Measurements from ENCODE around the gene TSPAN4. TPM values are rescaled to one million over a fixed set of nuclear protein-coding genes. Genes with fewer than 3 reads are reported as not detected.

TSPAN4 gene
- total and polyA plus RNA-seq, 3 donors from 2014 or later: 47.2 to 87.0 (median 49.1) TPM

DNA sequence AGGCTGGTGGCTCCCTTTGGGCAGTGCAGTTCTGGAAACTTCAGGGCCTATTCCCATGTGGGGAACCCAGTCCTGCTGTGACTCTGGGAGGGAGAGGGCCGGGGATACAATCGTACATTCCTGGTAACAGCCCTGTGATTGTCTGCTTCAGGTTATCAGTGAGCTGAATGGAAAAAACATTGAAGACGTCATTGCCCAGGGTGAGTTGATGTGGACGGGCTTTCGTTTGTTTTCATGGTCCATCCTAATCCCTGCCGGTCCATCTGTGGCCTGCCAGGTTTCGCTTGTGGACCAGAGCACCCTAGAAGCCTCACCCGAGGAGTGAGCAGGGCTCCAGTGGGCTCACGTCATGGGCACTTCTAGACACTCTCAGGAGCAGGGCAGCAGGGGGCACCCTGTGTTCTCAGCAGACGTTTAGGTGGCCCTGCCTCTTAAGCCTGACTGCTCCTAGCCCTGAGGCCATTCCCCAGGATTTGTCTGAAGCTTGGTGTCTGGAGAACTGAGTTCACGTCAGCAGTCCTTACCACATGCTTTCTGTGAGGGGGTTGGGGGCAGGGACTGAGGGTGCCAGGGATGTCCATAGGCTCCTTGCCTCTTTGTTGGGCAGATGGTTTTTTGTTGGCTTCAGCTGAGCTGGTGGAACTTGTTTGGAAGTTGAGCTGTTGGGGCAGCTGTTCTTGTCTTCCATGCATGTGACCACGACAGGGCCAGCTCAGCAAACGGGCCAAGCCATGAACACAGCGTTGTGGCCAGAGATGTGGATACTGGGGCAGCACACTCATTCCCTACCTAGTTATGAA, 31.0 kb upstream of the TSPAN4 start:
- H3K36me3 ChIP-seq (ENCODE audit: low read depth, missing control alignments): no peaks in the 10 kb centered on the region
- H3K27me3 ChIP-seq: no peaks in the 10 kb centered on the region
- DNase-seq: no peak
- no peak overlapping the region for H3K4me3 ChIP-seq
- H3K9me3 ChIP-seq: no peaks in the 10 kb centered on the region
- WGBS, 2 donors: 66 to 70% methylated on average over 13 to 14 of the region's 14 CpGs
- intact Hi-C loops (cut with DNase I; ENCODE audit: low total_unique reads): no loop called here
- no peak overlapping the region for H3K27ac ChIP-seq
- no peak for TF ChIP-seq POLR2A (IDR thresholded peaks at IDR 0.05)
- TF ChIP-seq, protein P1, sequence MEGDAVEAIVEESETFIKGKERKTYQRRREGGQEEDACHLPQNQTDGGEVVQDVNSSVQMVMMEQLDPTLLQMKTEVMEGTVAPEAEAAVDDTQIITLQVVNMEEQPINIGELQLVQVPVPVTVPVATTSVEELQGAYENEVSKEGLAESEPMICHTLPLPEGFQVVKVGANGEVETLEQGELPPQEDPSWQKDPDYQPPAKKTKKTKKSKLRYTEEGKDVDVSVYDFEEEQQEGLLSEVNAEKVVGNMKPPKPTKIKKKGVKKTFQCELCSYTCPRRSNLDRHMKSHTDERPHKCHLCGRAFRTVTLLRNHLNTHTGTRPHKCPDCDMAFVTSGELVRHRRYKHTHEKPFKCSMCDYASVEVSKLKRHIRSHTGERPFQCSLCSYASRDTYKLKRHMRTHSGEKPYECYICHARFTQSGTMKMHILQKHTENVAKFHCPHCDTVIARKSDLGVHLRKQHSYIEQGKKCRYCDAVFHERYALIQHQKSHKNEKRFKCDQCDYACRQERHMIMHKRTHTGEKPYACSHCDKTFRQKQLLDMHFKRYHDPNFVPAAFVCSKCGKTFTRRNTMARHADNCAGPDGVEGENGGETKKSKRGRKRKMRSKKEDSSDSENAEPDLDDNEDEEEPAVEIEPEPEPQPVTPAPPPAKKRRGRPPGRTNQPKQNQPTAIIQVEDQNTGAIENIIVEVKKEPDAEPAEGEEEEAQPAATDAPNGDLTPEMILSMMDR (IDR thresholded peaks at IDR 0.05): no peak
- peaks cover 15% of the 10 kb centered on the region for H3K4me1 ChIP-seq

DNA sequence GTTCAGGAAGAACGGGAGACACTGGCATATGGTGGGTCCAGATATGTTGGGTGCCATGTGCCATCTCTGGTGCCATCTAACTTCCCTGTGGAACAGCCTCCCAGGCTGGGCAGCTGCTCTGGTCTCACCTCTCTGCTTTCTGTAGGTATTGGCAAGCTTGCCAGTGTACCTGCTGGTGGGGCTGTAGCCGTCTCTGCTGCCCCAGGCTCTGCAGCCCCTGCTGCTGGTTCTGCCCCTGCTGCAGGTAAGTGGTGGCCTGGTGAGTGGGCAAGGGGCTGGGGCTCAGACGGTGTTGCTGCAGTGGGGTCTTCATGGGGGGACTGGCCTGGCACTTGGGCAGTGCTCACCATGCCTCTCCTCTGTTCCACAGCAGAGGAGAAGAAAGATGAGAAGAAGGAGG, 30.3 kb upstream of the TSPAN4 start:
- 90 to 92% methylated on average over 2 to 3 of the region's 3 CpGs for WGBS, 2 donors

DNA sequence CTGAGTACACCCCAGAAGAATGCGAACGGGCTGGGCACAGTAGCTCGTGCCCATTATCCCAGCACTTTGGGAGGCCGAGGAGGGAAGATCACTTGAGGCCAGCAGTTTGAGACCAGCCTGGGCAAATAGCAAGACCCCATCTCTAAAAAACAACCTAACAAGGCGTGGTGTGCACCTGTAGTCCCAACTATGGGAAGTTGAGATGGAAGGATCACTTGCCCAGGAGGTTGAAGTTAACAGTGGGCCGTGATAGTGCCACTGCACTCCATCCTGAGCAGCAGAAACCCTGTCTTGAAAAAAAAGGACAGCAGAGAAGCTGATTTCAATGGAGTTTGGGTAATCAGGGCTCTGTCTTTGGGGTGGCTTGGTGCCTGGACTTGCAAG, 29.6 kb upstream of the TSPAN4 start:
- Histone ChIP-seq H3K36me3 (ENCODE audit: low read depth, missing control alignments) (no peaks in the 10 kb centered on the region), H3K4me3 (no peak overlapping the region), H3K27ac (no peak overlapping the region), H3K27me3 (no peaks in the 10 kb centered on the region), H3K9me3 (no peaks in the 10 kb centered on the region), H3K4me1 (peaks cover 15% of the 10 kb centered on the region)
- TF ChIP-seq, protein P1 (IDR thresholded peaks at IDR 0.05): no peak
- TF ChIP-seq POLR2A (IDR thresholded peaks at IDR 0.05): no peak
- DNase-seq: no peak
- intact Hi-C loops (cut with DNase I; ENCODE audit: low total_unique reads): no loop called here
- WGBS, 2 donors: 90 to 97% methylated on average over 5 to 6 of the region's 6 CpGs

More for the DNA sequence above, 30.3 kb upstream of the TSPAN4 start:
- intact Hi-C loops (cut with DNase I; ENCODE audit: low total_unique reads): no loop called here
- no peak overlapping the region for H3K4me3 ChIP-seq
- no peaks in the 10 kb centered on the region for H3K9me3 ChIP-seq
- peaks cover 15% of the 10 kb centered on the region for H3K4me1 ChIP-seq
- H3K36me3 ChIP-seq (ENCODE audit: low read depth, missing control alignments): no peaks in the 10 kb centered on the region
- no peaks in the 10 kb centered on the region for H3K27me3 ChIP-seq
- H3K27ac ChIP-seq: no peak overlapping the region
- TF ChIP-seq, protein P1 (IDR thresholded peaks at IDR 0.05): no peak
- TF ChIP-seq POLR2A (IDR thresholded peaks at IDR 0.05): no peak
- no peak for DNase-seq

DNA sequence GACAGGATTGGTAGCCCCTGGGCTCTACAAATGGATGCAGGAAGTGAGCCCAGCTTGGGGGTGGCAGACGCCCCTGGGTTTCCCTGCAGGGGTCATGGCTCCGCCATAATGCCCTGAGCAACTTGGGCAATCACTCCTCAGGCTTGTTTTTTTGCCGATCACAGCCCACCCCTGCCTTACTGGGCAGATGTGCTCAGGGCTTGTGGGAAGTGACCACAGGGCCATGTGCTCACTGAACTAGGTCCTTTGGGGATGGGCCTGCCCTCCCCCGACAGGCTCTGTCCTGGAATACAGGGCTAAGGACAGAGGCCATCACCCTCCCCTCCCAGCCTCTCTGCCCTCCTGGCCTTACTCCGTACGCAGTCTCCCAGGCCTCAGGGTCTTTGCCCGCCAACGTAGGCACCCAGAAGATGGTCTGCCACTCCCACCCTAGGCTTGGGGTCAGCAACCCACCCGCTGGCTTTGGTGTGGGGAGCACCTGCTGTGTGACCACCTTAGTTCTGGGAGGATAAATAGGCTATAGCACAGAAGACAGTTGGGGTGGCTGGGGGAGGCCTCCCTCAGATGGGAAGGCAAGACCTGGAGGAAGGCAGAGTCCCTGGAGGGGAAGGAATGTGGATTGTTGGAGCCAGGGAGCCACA, 29.1 kb upstream of the TSPAN4 start:
- WGBS, 2 donors: 67 to 68% methylated on average over 9 of the region's 9 CpGs
- Histone ChIP-seq H3K27ac (no peak overlapping the region), H3K4me3 (no peak overlapping the region), H3K4me1 (peaks cover 14% of the 10 kb centered on the region), H3K27me3 (no peaks in the 10 kb centered on the region), H3K36me3 (ENCODE audit: low read depth, missing control alignments) (no peaks in the 10 kb centered on the region), H3K9me3 (no peaks in the 10 kb centered on the region)
- no peak for DNase-seq
- intact Hi-C loops (cut with DNase I; ENCODE audit: low total_unique reads): no loop called here
- TF ChIP-seq, protein P1 (IDR thresholded peaks at IDR 0.05): no peak
- no peak for TF ChIP-seq POLR2A (IDR thresholded peaks at IDR 0.05)

Data from testis (tissue), 3 donors.